IMR-90 (cell line): ENCODE measurements around the gene ITGB5. TPM values are rescaled to one million over a fixed set of nuclear protein-coding genes. Genes with fewer than 3 reads are reported as not detected.

Experiments
- ATAC-seq: fragments of 200-7000 bp; cut with Tn5 transposase; 2 replicates; pipeline ENCODE4 v1.9.1; 2020; ENCODE audit warnings: low read depth, mild to moderate bottlenecking, moderate library complexity
- BruUV-seq: library from RNA; stranded (reverse); fragments of 400-500 nt; replicated peaks from 2 replicates; lab custom pipeline; 2021; lab: Mats Ljungman, UMichigan
- CTCF ChIA-PET: fragments of 300-600 bp; formaldehyde crosslinking; extraction: SDS; loops from one replicate; lab custom pipeline; 2021; ENCODE audit warnings: antibody characterized with exemption; lab: Yijun Ruan, JAX
- POLR2A ChIA-PET: fragments of 300-600 bp; sonication (Branson Sonifier 250); formaldehyde crosslinking; loops from one replicate; lab custom pipeline; 2022; ENCODE audit warnings: antibody characterized with exemption; ENCODE audit not compliant: unreplicated experiment; lab: Charles Lee
- DNase-seq: peaks from one replicate; pipeline ENCODE4 v3.0.0; 2013
- H2AFZ ChIP-seq: replicated peaks from 2 replicates; pipeline ENCODE3; 2013; ENCODE audit warnings: low read length, mild to moderate bottlenecking; ENCODE audit not compliant: poor library complexity
- H2AK5ac ChIP-seq: 2 replicates; pipeline ENCODE4 v1.6.1; 2013; ENCODE audit warnings: low read depth, low read length, inconsistent platforms
- H2AK9ac ChIP-seq: replicated peaks from 2 replicates; pipeline ENCODE3; 2013; ENCODE audit warnings: mild to moderate bottlenecking, low read depth, low read length, moderate library complexity; ENCODE audit not compliant: poor library complexity
- H2BK120ac ChIP-seq: 2 replicates; pipeline ENCODE4 v1.6.1; 2013; ENCODE audit warnings: low read depth, low read length, inconsistent platforms
- H2BK15ac ChIP-seq: 3 replicates; pipeline ENCODE4 v1.6.1; 2013; ENCODE audit warnings: low read depth, low read length, inconsistent platforms
- H2BK20ac ChIP-seq: 2 replicates; pipeline ENCODE4 v1.6.1; 2013; ENCODE audit warnings: low read depth, mild to moderate bottlenecking, inconsistent platforms, low read length, moderate library complexity
- H2BK5ac ChIP-seq: 2 replicates; pipeline ENCODE4 v1.6.1; 2013; ENCODE audit warnings: mild to moderate bottlenecking, low read depth, low read length, inconsistent platforms; ENCODE audit not compliant: poor library complexity, severe bottlenecking
- H3K14ac ChIP-seq: replicated peaks from 2 replicates; pipeline ENCODE4 v1.6.1; 2013; ENCODE audit warnings: low read depth, low read length, inconsistent platforms
- H3K18ac ChIP-seq: 2 replicates; pipeline ENCODE4 v1.6.1; 2013; ENCODE audit warnings: low read depth, low read length, control low read depth
- H3K23ac ChIP-seq: 2 replicates; pipeline ENCODE4 v1.6.1; 2013; ENCODE audit warnings: low read depth, low read length, inconsistent platforms
- H3K27ac ChIP-seq: 2 replicates; pipeline ENCODE4 v1.5.1; 2013; ENCODE audit warnings: mild to moderate bottlenecking, control low read depth, low read length; ENCODE audit not compliant: insufficient read depth
- H3K27me3 ChIP-seq: 2 replicates; pipeline ENCODE4 v1.6.1; 2013; ENCODE audit warnings: low read length; ENCODE audit not compliant: control insufficient read depth, insufficient read depth
- H3K36me3 ChIP-seq: 2 replicates; pipeline ENCODE4 v1.6.1; 2013; ENCODE audit warnings: low read length, mixed read lengths; ENCODE audit not compliant: control insufficient read depth, insufficient read depth
- H3K4ac ChIP-seq: 2 replicates; pipeline ENCODE4 v1.6.1; 2013; ENCODE audit warnings: low read depth, low read length, inconsistent platforms
- H3K4me1 ChIP-seq: 2 replicates; pipeline ENCODE4 v1.6.1; 2013; ENCODE audit warnings: low read length, mixed read lengths; ENCODE audit not compliant: control insufficient read depth, insufficient read depth
- H3K4me2 ChIP-seq: 2 replicates; pipeline ENCODE4 v1.6.1; 2013; ENCODE audit warnings: low read depth, mild to moderate bottlenecking, control low read depth, low read length, moderate library complexity
- H3K4me3 ChIP-seq: 2 replicates; pipeline ENCODE4 v1.5.1; 2013; ENCODE audit warnings: low read depth, mild to moderate bottlenecking, control low read depth, low read length, moderate library complexity; ENCODE audit not compliant: insufficient read depth
- H3K56ac ChIP-seq: 2 replicates; pipeline ENCODE4 v1.6.1; 2013; ENCODE audit warnings: low read length, inconsistent platforms; ENCODE audit not compliant: insufficient read depth; ENCODE audit errors: extremely low read depth
- H3K79me1 ChIP-seq, 2 experiments: 2 replicates each; pipeline ENCODE4 v1.6.1; 2013; ENCODE audit warnings: low read length in 2 of 2, inconsistent platforms in 1 of 2, low read depth in 1 of 2
- H3K9ac ChIP-seq: 2 replicates; pipeline ENCODE4 v1.6.1; 2013; ENCODE audit warnings: low read depth, low read length, control low read depth
- H3K9me1 ChIP-seq: 2 replicates; pipeline ENCODE4 v1.6.1; 2013; ENCODE audit warnings: low read length, inconsistent platforms; ENCODE audit not compliant: insufficient read depth
- H3K9me3 ChIP-seq: 2 replicates; pipeline ENCODE4 v1.6.1; 2013; ENCODE audit warnings: low read length; ENCODE audit not compliant: control insufficient read depth, insufficient read depth
- H4K20me1 ChIP-seq: 2 replicates; pipeline ENCODE4 v1.6.1; 2013; ENCODE audit warnings: low read length, inconsistent platforms; ENCODE audit not compliant: insufficient read depth
- H4K5ac ChIP-seq: 2 replicates; pipeline ENCODE4 v1.6.1; 2013; ENCODE audit warnings: mild to moderate bottlenecking, low read depth, low read length, control low read depth
- H4K8ac ChIP-seq, 2 experiments: 2 replicates each; pipeline ENCODE4 v1.6.1; 2013; ENCODE audit warnings: low read depth in 2 of 2, low read length in 2 of 2, control low read depth in 1 of 2, inconsistent platforms in 1 of 2
- H4K91ac ChIP-seq: 2 replicates; pipeline ENCODE4 v1.6.1; 2013; ENCODE audit warnings: low read depth, low read length, inconsistent platforms; ENCODE audit not compliant: insufficient read depth
- MAZ ChIP-seq: IDR thresholded peaks from 2 replicates; pipeline ENCODE4 v1.6.1; 2012; ENCODE audit warnings: low read depth, mild to moderate bottlenecking, low read length, improper control_type of control experiment, moderate library complexity, borderline replicate concordance
- POLR2A ChIP-seq: IDR thresholded peaks from 2 replicates; pipeline ENCODE4 v1.6.1; 2012; ENCODE audit warnings: mild to moderate bottlenecking, low read depth, low read length
- RAD21 ChIP-seq: IDR thresholded peaks from 2 replicates; pipeline ENCODE4 v1.6.1; 2012; ENCODE audit warnings: low read length, improper control_type of control experiment
- SMC3 ChIP-seq: fragments of 150-350 bp; IDR thresholded peaks from 2 replicates; pipeline ENCODE4 v1.6.1; 2016; ENCODE audit warnings: low read depth, mild to moderate bottlenecking, antibody characterized with exemption, low read length, moderate library complexity
- WGBS, 2 experiments: methylation state at CpG; one replicate each; pipeline versions ENCODE4 v1.1.5 to v1.1.7; 2013; ENCODE audit warnings: missing lambda C conversion rate in 2 of 2; ENCODE audit not compliant: insufficient read length in 1 of 2; ENCODE audit errors: extremely low coverage in 2 of 2; 5-methylcytosine and 5-hydroxymethylcytosine counted together
- dilution Hi-C: fragments of 300-500 bp; cut with HindIII; formaldehyde crosslinking; loops from one replicate; pipeline ENCODE4 v1.14.3; 2018; ENCODE audit warnings: low sequenced_read_pairs; ENCODE audit not compliant: unreplicated experiment
- in situ Hi-C: fragments of 300-500 bp; cut with MboI; formaldehyde crosslinking; loops from 3 replicates; pipeline ENCODE4 v1.14.3; 2019; ENCODE audit warnings: low sequenced_read_pairs, inconsistent platforms, mixed read lengths
- intact Hi-C: fragments of 100-400 bp; cut with micrococcal nuclease; formaldehyde crosslinking; loops from 2 replicates; pipeline ENCODE4 v1.10.0; 2022
- polyA plus RNA-seq, 3 experiments: library from polyadenylated mRNA; depleted of rRNA; stranded (reverse); fragments of >200 nt; gene quantifications; 2 replicates each; pipeline ENCODE4 v1.2.3, GENCODE V29; 2012; ENCODE audit warnings: low replicate concordance in 1 of 3
- total RNA-seq: library from RNA; depleted of rRNA; stranded (reverse); fragments of >200 nt; gene quantifications from 2 replicates; pipeline ENCODE4 v1.2.3, GENCODE V29; 2012
- TF ChIP-seq, protein P1 (sequence below): fragments of 150-350 bp; IDR thresholded peaks from 2 replicates; pipeline ENCODE4 v1.6.1; 2017; ENCODE audit warnings: mild to moderate bottlenecking, antibody characterized with exemption, low read length, low read depth
- TF ChIP-seq, protein P2 (sequence below): conservative IDR thresholded peaks from 2 replicates; pipeline ENCODE4 v1.5.1; 2012; ENCODE audit warnings: mild to moderate bottlenecking, low read depth, low read length, improper control_type of control experiment

ITGB5 gene
- total and polyA plus RNA-seq, 2 of the 4 experiments (the other 2 are of a cell fraction), result 85.0 to 101 TPM

DNA sequence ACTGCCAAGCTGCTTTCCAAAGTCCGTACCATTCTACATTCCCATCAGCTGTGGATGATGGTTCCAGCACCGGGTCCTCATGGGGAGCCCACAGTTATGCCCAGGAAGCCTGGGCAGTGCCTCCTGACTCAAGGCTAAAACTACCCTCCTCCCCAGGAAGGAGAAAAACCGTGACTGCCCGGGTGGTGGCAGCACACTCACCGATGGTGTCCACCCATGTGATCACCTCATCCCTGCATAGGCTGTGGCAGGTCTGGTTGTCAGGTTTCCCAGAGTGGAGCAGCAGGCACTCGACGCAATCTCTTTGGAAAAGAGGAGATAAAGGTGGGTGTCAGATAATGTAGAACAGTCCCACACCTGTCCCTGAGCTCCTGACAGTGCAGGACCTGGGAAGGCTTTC is 118.4 kb downstream of the ITGB5 start:
- no TSS peak for BruUV-seq
- H3K27ac ChIP-seq, result no peak overlapping the region
- no peak overlapping the region for H3K23ac ChIP-seq
- H3K4me2 ChIP-seq, result no peak overlapping the region
- H2AK5ac ChIP-seq, result no peak overlapping the region
- H2BK20ac ChIP-seq, result no peak overlapping the region
- H3K79me1 ChIP-seq, result peaks cover 0 to 33% of the 10 kb centered on the region in 2 experiments; a peak in 3 of 4 replicates
- in situ Hi-C loops, result loop anchor here (10.0 kb wide), 1 partner anchor 666 kb away; no protein-coding TSS in a partner anchor
- ATAC-seq, result no peak
- dilution Hi-C loops, result loop anchor here (25.0 kb wide), 1 partner anchor 118 kb away; the partner anchor contains the start of gene ITGB5
- H2AK9ac ChIP-seq, result peak overlapping the region; percentile 2
- H4K20me1 ChIP-seq, result peaks cover 2% of the 10 kb centered on the region; the same call in 1 of the 2 replicates
- H2BK5ac ChIP-seq, result no peak overlapping the region
- H3K36me3 ChIP-seq, result peaks cover 47% of the 10 kb centered on the region
- DNase-seq, result no peak
- H3K56ac ChIP-seq, result no peak overlapping the region
- H4K91ac ChIP-seq, result no peak overlapping the region
- H4K5ac ChIP-seq, result no peak overlapping the region
- no peak overlapping the region for H2BK120ac ChIP-seq
- CTCF ChIA-PET, result interaction anchor here (0.5 kb wide), 1 partner anchor 121 kb away, joined by 3 read pairs; no protein-coding TSS in a partner anchor
- H3K4me1 ChIP-seq, result peaks cover 8% of the 10 kb centered on the region; the same call in 1 of the 2 replicates
- intact Hi-C loops, result no loop called here
- POLR2A ChIA-PET, result no interaction called here
- no peak overlapping the region for H3K4me3 ChIP-seq
- H3K18ac ChIP-seq, result no peak overlapping the region
- H3K9me3 ChIP-seq, result no peaks in the 10 kb centered on the region
- no peak overlapping the region for H3K9ac ChIP-seq
- no peak overlapping the region for H4K8ac ChIP-seq
- H3K9me1 ChIP-seq, result peaks cover 7% of the 10 kb centered on the region
- no peak overlapping the region for H2AFZ ChIP-seq
- H3K4ac ChIP-seq, result no peak overlapping the region
- no peaks in the 10 kb centered on the region for H3K27me3 ChIP-seq
- H3K14ac ChIP-seq, result no peak overlapping the region
- no CpG with 5 or more reads among the region's 7 CpGs for WGBS, 2 experiments
- H2BK15ac ChIP-seq, result no peak overlapping the region
- TF ChIP-seq POLR2A, result no peak
- TF ChIP-seq, protein P1, sequence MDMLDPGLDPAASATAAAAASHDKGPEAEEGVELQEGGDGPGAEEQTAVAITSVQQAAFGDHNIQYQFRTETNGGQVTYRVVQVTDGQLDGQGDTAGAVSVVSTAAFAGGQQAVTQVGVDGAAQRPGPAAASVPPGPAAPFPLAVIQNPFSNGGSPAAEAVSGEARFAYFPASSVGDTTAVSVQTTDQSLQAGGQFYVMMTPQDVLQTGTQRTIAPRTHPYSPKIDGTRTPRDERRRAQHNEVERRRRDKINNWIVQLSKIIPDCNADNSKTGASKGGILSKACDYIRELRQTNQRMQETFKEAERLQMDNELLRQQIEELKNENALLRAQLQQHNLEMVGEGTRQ, result peak; percentile 28; the same call in 1 of the 2 replicates
- TF ChIP-seq, protein P2, sequence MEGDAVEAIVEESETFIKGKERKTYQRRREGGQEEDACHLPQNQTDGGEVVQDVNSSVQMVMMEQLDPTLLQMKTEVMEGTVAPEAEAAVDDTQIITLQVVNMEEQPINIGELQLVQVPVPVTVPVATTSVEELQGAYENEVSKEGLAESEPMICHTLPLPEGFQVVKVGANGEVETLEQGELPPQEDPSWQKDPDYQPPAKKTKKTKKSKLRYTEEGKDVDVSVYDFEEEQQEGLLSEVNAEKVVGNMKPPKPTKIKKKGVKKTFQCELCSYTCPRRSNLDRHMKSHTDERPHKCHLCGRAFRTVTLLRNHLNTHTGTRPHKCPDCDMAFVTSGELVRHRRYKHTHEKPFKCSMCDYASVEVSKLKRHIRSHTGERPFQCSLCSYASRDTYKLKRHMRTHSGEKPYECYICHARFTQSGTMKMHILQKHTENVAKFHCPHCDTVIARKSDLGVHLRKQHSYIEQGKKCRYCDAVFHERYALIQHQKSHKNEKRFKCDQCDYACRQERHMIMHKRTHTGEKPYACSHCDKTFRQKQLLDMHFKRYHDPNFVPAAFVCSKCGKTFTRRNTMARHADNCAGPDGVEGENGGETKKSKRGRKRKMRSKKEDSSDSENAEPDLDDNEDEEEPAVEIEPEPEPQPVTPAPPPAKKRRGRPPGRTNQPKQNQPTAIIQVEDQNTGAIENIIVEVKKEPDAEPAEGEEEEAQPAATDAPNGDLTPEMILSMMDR, result peak; percentile 21; the same call in 1 of the 2 replicates
- no peak for TF ChIP-seq RAD21
- TF ChIP-seq SMC3, result peak; percentile 32; the same call in 1 of the 2 replicates
- TF ChIP-seq MAZ, result no peak
